HG03097 (cell line): ENCODE results near the gene SLC8A1.

Source experiments
- ATAC-seq: cut with Tn5 transposase; IDR thresholded peaks from one replicate; pipeline ENCODE4 v1.9.1; 2021; ENCODE audit not compliant: unreplicated experiment, low FRiP score

The SLC8A1 gene

DNA sequence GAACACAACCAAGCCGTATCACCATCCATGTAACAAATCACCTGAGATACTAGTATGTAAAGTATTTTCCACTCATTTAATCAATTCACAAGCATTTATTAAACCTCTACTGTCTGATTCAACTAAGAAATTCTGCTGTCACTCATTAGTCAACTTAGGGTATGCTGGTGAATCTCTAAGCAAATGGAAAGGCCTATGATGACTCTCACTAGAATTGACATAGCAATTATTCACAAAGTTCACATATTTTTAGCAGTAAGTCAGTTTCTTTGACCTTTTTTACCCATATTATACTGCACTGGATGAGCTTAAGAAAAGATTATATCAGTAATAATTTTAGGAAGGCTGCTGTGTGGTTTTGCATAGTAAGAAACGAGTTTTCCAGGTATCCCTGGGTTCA is 130.1 kb downstream of the SLC8A1 start:
- no peak for ATAC-seq

- no peak for ATAC-seq
Observed at GRCh38 chr2:40321016-40321623, 130.8 kb downstream of the SLC8A1 start.

- no peak for ATAC-seq
Observed at GRCh38 chr2:40318921-40319320, 133.0 kb downstream of the SLC8A1 start.

DNA sequence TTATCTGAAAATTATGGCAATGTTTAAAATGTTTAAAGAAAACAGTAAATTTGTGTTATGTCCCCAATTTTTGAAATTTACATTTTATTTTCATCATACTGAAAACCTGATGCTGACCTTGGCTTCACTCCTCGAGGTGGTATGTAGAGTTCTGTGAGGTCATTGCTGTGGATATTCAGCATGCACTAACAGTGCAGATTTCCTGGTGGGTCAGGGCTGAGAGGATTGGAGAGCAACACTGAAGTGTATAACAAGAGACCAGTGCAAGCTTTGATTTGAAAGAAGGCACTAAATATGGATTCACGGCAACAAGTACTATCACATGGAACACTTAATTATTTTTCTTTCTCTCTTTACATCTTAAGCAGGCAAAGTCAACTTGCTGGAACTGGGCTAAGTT is 134.1 kb downstream of the SLC8A1 start:
- ATAC-seq: no peak

DNA sequence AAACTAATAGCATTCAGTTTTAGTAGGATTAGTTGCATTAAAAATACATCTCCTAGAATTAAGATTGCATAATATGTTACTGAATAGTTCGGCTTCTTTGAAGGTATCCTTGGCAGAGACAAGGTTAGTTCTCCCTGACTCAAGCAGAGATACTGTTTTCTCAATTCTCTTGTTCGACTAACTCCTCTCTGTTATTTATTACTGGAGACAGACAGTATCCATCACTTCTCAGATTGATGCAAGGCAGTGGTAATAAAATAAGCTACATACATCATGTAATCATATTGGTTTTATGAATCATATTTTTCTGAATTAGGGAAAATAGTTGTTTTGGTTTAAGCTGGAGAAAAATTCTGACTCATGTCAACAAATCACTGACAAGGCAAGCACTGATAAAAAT is 134.8 kb downstream of the SLC8A1 start:
- no peak for ATAC-seq

DNA sequence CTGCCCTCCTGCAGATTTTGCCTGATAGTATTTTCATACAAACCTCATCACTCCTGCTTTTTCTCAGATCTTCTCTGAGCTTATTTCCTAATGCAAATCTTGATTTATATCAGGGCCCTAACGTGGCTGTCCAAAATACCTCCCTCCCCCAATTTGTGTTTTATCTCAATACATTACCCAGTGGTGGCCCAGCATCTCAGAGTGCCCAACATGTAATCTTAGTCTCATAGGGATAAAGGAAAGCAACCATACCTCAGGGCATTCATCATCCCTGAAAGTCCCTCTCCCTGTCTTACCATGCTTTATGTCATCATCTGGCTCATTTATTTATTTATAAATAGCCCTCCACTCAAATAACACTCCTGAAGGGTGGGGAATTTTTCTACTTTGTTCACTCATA is 135.3 kb downstream of the SLC8A1 start:
- ATAC-seq: no peak

GRCh38 chr2:40315683-40316082 is 136.2 kb downstream of the SLC8A1 start:
- ATAC-seq: no peak

DNA sequence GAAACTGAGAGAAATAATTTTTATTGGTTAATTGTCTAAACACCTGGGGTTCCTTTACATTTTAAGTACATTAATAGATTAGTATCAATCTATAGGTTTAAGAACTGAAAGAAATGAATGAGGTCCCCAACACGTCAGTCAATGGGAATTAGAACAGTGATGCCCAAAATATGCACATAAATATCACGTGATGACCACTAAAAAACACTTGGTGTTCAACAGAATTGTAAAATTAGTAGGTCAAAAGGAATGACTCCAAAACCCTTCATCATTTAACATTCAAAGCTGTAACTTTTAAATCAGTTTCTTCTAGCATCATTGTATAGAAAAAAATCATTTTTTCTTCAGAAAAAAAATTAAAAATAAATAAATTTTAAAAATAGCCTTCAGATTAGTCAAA is 140.9 kb downstream of the SLC8A1 start:
- ATAC-seq: no peak

- ATAC-seq: no peak
Observed at GRCh38 chr2:40310303-40310702, 141.6 kb downstream of the SLC8A1 start.

DNA sequence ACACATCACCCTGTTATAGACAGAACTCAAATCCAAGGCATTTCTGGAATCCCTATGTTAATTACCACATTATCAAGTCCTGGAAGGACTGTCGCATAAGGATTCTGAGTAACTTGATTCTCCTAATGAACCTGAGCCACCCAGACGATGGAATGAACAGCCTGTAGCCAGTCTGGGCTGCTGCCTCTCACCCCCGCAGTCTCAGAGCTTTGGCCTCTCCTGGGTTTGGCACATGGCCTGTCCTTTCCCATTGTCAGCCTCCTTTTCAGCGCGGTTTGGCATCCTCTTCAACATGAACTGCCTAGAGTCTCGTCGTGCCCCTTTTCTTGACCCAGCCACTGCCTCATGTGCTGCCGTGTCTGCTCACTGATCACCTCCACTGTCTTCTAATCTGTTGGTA is 147.6 kb downstream of the SLC8A1 start:
- ATAC-seq: no peak

DNA sequence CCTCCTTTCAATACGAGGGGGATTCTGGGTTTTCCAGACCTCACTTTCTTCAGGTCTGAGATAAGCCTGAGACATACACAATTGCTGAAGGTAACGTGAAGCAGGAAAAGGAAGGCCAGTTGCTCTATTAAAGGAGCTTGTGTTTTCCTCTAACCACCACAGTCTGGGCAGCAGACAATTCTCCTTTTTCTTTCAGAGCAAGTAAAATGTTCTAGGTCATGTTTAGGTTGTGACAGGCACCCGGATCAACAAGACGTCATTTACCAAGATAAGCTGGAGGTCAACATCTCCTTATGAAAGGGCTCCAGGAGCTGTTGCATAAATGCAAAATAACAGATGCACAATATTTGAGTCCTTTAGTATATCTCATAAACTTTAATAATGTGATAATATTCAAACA is 148.1 kb downstream of the SLC8A1 start:
- ATAC-seq: no peak

- ATAC-seq: no peak
Observed at GRCh38 chr2:40302751-40303325, 149.1 kb downstream of the SLC8A1 start.

GRCh38 chr2:40300391-40300790 is 151.5 kb downstream of the SLC8A1 start:
- no peak for ATAC-seq

- ATAC-seq: no peak
Observed at GRCh38 chr2:40299781-40300180, 152.1 kb downstream of the SLC8A1 start.

- ATAC-seq: no peak
Observed at GRCh38 chr2:40299173-40299572, 152.7 kb downstream of the SLC8A1 start.

DNA sequence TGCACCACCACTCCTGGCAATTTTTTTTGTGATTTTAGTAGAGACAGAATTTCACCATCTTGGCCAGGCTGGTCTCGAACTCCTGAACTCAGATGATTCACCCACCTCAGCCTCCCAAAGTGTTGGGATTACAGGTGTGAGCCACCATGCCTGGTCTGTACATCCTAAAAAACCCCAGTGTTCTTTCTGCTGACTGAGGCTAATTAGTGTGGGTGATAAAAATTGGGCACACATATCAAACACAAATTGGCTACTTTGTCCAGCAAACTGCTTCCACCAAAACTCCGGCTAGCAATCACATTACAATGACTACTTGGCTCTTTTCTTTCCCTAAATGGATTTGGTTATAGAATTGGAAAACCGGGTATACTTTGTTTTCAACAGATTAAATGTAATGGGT is 153.9 kb downstream of the SLC8A1 start:
- ATAC-seq: no peak

DNA sequence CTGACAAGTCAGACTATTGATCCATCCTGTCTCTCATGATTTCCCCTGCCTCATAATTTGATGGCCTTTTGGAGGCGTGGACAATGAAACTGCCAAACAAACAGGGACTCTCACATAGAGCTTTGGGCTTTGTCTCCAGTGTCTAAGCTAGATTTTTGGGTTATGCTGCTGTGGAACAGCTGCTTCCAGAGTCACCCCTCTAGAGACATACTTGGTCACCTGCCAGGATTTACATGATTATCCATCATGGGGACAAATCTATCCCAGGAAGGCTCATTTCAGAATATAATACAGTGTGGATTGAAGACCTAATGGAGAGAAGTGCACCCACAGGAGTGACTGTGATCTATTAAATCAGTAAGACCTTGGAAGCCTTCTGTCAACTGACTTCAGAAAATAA is 159.6 kb downstream of the SLC8A1 start:
- no peak for ATAC-seq

GRCh38 chr2:40289771-40290404 is 162.0 kb downstream of the SLC8A1 start:
- no peak for ATAC-seq

- ATAC-seq: no peak
Observed at GRCh38 chr2:40287773-40288172, 164.1 kb downstream of the SLC8A1 start.

GRCh38 chr2:40287195-40287594 is 164.7 kb downstream of the SLC8A1 start:
- ATAC-seq: no peak

GRCh38 chr2:40286721-40287120 is 165.2 kb downstream of the SLC8A1 start:
- no peak for ATAC-seq

GRCh38 chr2:40285391-40285790 is 166.5 kb downstream of the SLC8A1 start:
- ATAC-seq: no peak
